DOHH2 (cell line): Measurements from ENCODE around the gene MLANA.

Source experiments
- EZH2phosphoT487 ChIP-seq: fragments of 200-600 bp; sonication (generic); IDR thresholded peaks from 2 replicates; pipeline ENCODE4 v1.6.1; 2017; ENCODE audit warnings: borderline replicate concordance, mild to moderate bottlenecking, antibody characterized with exemption, low read length, moderate library complexity, mixed read lengths
- TF ChIP-seq, protein P1 (sequence below): fragments of 200-600 bp; sonication (generic); IDR thresholded peaks from one replicate; pipeline ENCODE4 v1.5.1; 2014; ENCODE audit warnings: antibody characterized with exemption, mild to moderate bottlenecking, low read depth, low read length; ENCODE audit not compliant: poor library complexity, severe bottlenecking

- TF ChIP-seq, protein P1, sequence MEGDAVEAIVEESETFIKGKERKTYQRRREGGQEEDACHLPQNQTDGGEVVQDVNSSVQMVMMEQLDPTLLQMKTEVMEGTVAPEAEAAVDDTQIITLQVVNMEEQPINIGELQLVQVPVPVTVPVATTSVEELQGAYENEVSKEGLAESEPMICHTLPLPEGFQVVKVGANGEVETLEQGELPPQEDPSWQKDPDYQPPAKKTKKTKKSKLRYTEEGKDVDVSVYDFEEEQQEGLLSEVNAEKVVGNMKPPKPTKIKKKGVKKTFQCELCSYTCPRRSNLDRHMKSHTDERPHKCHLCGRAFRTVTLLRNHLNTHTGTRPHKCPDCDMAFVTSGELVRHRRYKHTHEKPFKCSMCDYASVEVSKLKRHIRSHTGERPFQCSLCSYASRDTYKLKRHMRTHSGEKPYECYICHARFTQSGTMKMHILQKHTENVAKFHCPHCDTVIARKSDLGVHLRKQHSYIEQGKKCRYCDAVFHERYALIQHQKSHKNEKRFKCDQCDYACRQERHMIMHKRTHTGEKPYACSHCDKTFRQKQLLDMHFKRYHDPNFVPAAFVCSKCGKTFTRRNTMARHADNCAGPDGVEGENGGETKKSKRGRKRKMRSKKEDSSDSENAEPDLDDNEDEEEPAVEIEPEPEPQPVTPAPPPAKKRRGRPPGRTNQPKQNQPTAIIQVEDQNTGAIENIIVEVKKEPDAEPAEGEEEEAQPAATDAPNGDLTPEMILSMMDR, result no peak
- no peak for TF ChIP-seq EZH2phosphoT487
These were observed 47.5 kb upstream of the MLANA start for GRCh38 chr9:5842929-5843793.
